HCT116 (cell line): ENCODE results near the gene FAAP24. TPM values are rescaled to one million over a fixed set of nuclear protein-coding genes. Genes with fewer than 3 reads are reported as not detected.

Experiments used
- ATAC-seq: fragments of 200-7000 bp; cut with Tn5 transposase; 2 replicates; pipeline ENCODE4 v1.9.1; 2020; ENCODE audit warnings: mild to moderate bottlenecking, moderate library complexity
- BruUV-seq: library from RNA; stranded (reverse); fragments of 400-500 nt; replicated peaks from 2 replicates; lab custom pipeline; 2021; lab: Mats Ljungman, UMichigan
- CTCF ChIA-PET: fragments of 300-600 bp; sonication (Branson Sonifier 250); formaldehyde crosslinking; loops from one replicate; lab custom pipeline; 2021; ENCODE audit warnings: antibody characterized with exemption; lab: Charles Lee
- POLR2A ChIA-PET: fragments of 300-600, 350-600 bp; sonication (Branson Sonifier 250); formaldehyde crosslinking; loops from one replicate; lab custom pipeline; 2021; ENCODE audit warnings: antibody characterized with exemption; lab: Charles Lee
- RAD21 ChIA-PET, 2 experiments: fragments of 300-600 bp; sonication (Branson Sonifier 250); formaldehyde crosslinking; loops; one replicate each; lab custom pipeline; 2023; ENCODE audit warnings: low total read pairs in 2 of 2; ENCODE audit not compliant: uncharacterized antibody in 2 of 2, unreplicated experiment in 2 of 2, low non-redundant PET in 1 of 2; lab: Charles Lee
- DNase-seq: peaks from one replicate; pipeline ENCODE4 v3.0.0-alpha.2; 2010; ENCODE audit warnings: low read depth, low spot score
- H2AFZ ChIP-seq: fragments of 200-600 bp; shearing (Covaris generic), sonication (generic); 2 replicates; pipeline ENCODE4 v1.6.1; 2017; ENCODE audit warnings: low read depth, mixed run types, mixed read lengths, antibody characterized with exemption, low read length; ENCODE audit not compliant: poor library complexity, severe bottlenecking
- H3K27ac ChIP-seq: 2 replicates; pipeline ENCODE4 v1.5.1; 2012; ENCODE audit warnings: low read depth, low read length
- H3K27me3 ChIP-seq: fragments of 200-600 bp; sonication (generic); 2 replicates; pipeline ENCODE4 v1.6.1; 2016; ENCODE audit warnings: mixed run types, low read length, mixed read lengths; ENCODE audit not compliant: insufficient read depth
- H3K36me3 ChIP-seq, 2 experiments: fragments of 200-500 bp in 1 of 2; fragments of 200-600 bp in 1 of 2; sonication (Bioruptor generic) in 1 of 2; sonication (generic) in 1 of 2; 2 replicates each; pipeline versions ENCODE4 v1.5.1 to v1.6.1; 2014 to 2016; ENCODE audit warnings: low read length in 2 of 2, inconsistent platforms in 1 of 2, mixed read lengths in 1 of 2, mixed run types in 1 of 2; ENCODE audit not compliant: insufficient read depth in 2 of 2, control insufficient read depth in 1 of 2
- H3K4me1 ChIP-seq, 2 experiments: fragments of 200-600 bp in 1 of 2; sonication (generic) in 1 of 2; 2 replicates each; pipeline versions ENCODE4 v1.5.1 to v1.6.1; 2012 to 2017; ENCODE audit warnings: low read length in 2 of 2, inconsistent platforms in 1 of 2, mild to moderate bottlenecking in 1 of 2, mixed read lengths in 1 of 2, mixed run types in 1 of 2, moderate library complexity in 1 of 2; ENCODE audit not compliant: insufficient read depth in 2 of 2, control insufficient read depth in 1 of 2
- H3K4me2 ChIP-seq: fragments of 200-600 bp; sonication (generic); 2 replicates; pipeline ENCODE4 v1.6.1; 2017; ENCODE audit warnings: mixed run types, low read length, mixed read lengths
- H3K4me3 ChIP-seq, 2 experiments: fragments of 200-600 bp in 1 of 2; sonication (generic) in 1 of 2; replicated peaks in 1 of 2; 2 replicates each; pipeline ENCODE4 v1.5.1; 2011 to 2016; ENCODE audit warnings: low read length in 2 of 2, control low read depth in 1 of 2, low read depth in 1 of 2, mild to moderate bottlenecking in 1 of 2, mixed read lengths in 1 of 2, mixed run types in 1 of 2
- H3K79me2 ChIP-seq: fragments of 200-600 bp; sonication (generic); 2 replicates; pipeline ENCODE4 v1.6.1; 2017; ENCODE audit warnings: mild to moderate bottlenecking, mixed run types, low read length, moderate library complexity, mixed read lengths; ENCODE audit not compliant: insufficient read depth
- H3K9ac ChIP-seq: fragments of 200-600 bp; sonication (generic); 2 replicates; pipeline ENCODE4 v1.6.1; 2016; ENCODE audit warnings: low read length, mixed read lengths
- H3K9me2 ChIP-seq: fragments of 200-600 bp; sonication (generic), shearing (Covaris generic); 2 replicates; pipeline ENCODE4 v1.6.1; 2017; ENCODE audit warnings: mixed run types, mild to moderate bottlenecking, moderate library complexity; ENCODE audit not compliant: insufficient read depth
- H3K9me3 ChIP-seq, 2 experiments: fragments of 200-500 bp in 1 of 2; fragments of 200-600 bp in 1 of 2; sonication (Bioruptor generic) in 1 of 2; sonication (generic) in 1 of 2; 2 replicates each; pipeline ENCODE4 v1.6.1; 2014 to 2017; ENCODE audit warnings: low read length in 2 of 2, mixed read lengths in 2 of 2, inconsistent platforms in 1 of 2, low read depth in 1 of 2, mild to moderate bottlenecking in 1 of 2, mixed run types in 1 of 2, moderate library complexity in 1 of 2; ENCODE audit not compliant: control insufficient read depth in 1 of 2, insufficient read depth in 1 of 2
- H4K20me1 ChIP-seq: fragments of 200-600 bp; sonication (generic), shearing (Covaris generic); 2 replicates; pipeline ENCODE4 v1.6.1; 2017; ENCODE audit warnings: mixed run types, mild to moderate bottlenecking, moderate library complexity; ENCODE audit not compliant: insufficient read depth
- ATF3 ChIP-seq: IDR thresholded peaks from 2 replicates; pipeline ENCODE4 v1.6.1; 2012
- CTCF ChIP-seq, 3 experiments: fragments of 200-600 bp in 1 of 3; sonication (generic) in 1 of 3; IDR thresholded peaks in 2 of 3; conservative IDR thresholded peaks in 1 of 3; 2 replicates each; pipeline ENCODE4 v1.5.1; 2012 to 2017; ENCODE audit warnings: low read depth in 2 of 3, low read length in 2 of 3, antibody characterized with exemption in 1 of 3, borderline replicate concordance in 1 of 3, control low read depth in 1 of 3, mild to moderate bottlenecking in 1 of 3, mixed read lengths in 1 of 3, mixed run types in 1 of 3, moderate library complexity in 1 of 3; ENCODE audit not compliant: insufficient read depth in 1 of 3
- EGR1 ChIP-seq: IDR thresholded peaks from 2 replicates; pipeline ENCODE4 v1.6.1; 2012; ENCODE audit warnings: low read depth
- EZH2phosphoT487 ChIP-seq: fragments of 200-600 bp; IDR thresholded peaks from 2 replicates; pipeline ENCODE4 v1.6.1; 2018; ENCODE audit warnings: antibody characterized with exemption, borderline replicate concordance
- FOSL1 ChIP-seq: IDR thresholded peaks from 2 replicates; pipeline ENCODE4 v1.6.1; 2012; ENCODE audit warnings: low read depth
- JUND ChIP-seq: IDR thresholded peaks from 2 replicates; pipeline ENCODE4 v1.6.1; 2012
- MAX ChIP-seq: IDR thresholded peaks from 2 replicates; pipeline ENCODE4 v1.6.1; 2012
- POLR2A ChIP-seq: IDR thresholded peaks from 2 replicates; pipeline ENCODE4 v1.7.0; 2011; ENCODE audit warnings: borderline replicate concordance; ENCODE audit not compliant: insufficient read depth, insufficient read length; ENCODE audit errors: extremely low read depth
- POLR2AphosphoS5 ChIP-seq: IDR thresholded peaks from 2 replicates; pipeline ENCODE4 v1.6.1; 2011; ENCODE audit warnings: mild to moderate bottlenecking, low read depth, low read length, moderate library complexity
- RAD21 ChIP-seq: IDR thresholded peaks from 2 replicates; pipeline ENCODE4 v1.6.1; 2012; ENCODE audit warnings: low read depth, mild to moderate bottlenecking
- REST ChIP-seq: IDR thresholded peaks from 2 replicates; pipeline ENCODE4 v1.6.1; 2012; ENCODE audit warnings: low read depth
- SP1 ChIP-seq: IDR thresholded peaks from 2 replicates; pipeline ENCODE4 v1.6.1; 2012; ENCODE audit warnings: low read depth
- YY1 ChIP-seq: IDR thresholded peaks from 2 replicates; pipeline ENCODE4 v1.6.1; 2011; ENCODE audit warnings: low read length, low read depth, moderate library complexity, mild to moderate bottlenecking; ENCODE audit not compliant: insufficient replicate concordance; ENCODE audit errors: extremely low read depth
- ZBTB33 ChIP-seq: IDR thresholded peaks from 2 replicates; pipeline ENCODE4 v1.6.1; 2011; ENCODE audit warnings: mild to moderate bottlenecking, low read length, moderate library complexity; ENCODE audit not compliant: insufficient replicate concordance; ENCODE audit errors: extremely low read depth
- ZFX ChIP-seq: fragments of 450-650 bp; IDR thresholded peaks from 2 replicates; pipeline ENCODE4 v1.6.1; 2017
- ZNF274 ChIP-seq: fragments of 200-500 bp; sonication (Bioruptor generic); IDR thresholded peaks from 2 replicates; pipeline ENCODE4 v1.6.1; 2014; ENCODE audit warnings: mild to moderate bottlenecking, low read depth, low read length, inconsistent platforms
- intact Hi-C: fragments of 100-400 bp; cut with micrococcal nuclease; formaldehyde crosslinking; loops from 2 replicates; pipeline ENCODE4 v1.10.0; 2022
- total RNA-seq: library from RNA; stranded (reverse); gene quantifications from one replicate; pipeline ENCODE4 v1.2.1, GENCODE V29; 2021; ENCODE audit not compliant: unreplicated experiment

The FAAP24 gene
- total RNA-seq, 1 experiment from 2014 or later: 4.9 TPM

- Histone ChIP-seq H3K4me2 (no peak overlapping the region), H3K4me1 (peaks cover 5 to 7% of the 10 kb centered on the region in 2 experiments; a peak in 3 of 4 replicates), H3K36me3 (peaks cover 2 to 3% of the 10 kb centered on the region in 2 experiments; a peak in 2 of 4 replicates), H2AFZ (no peak overlapping the region), H3K9me2 (no peaks in the 10 kb centered on the region), H3K79me2 (peaks cover 22% of the 10 kb centered on the region), H4K20me1 (no peaks in the 10 kb centered on the region), H3K4me3 (no peak overlapping the region), H3K27me3 (no peaks in the 10 kb centered on the region), H3K9me3 (no peaks in the 10 kb centered on the region), H3K27ac (no peak overlapping the region), H3K9ac (no peak overlapping the region)
- intact Hi-C loops: no loop called here
- BruUV-seq: no TSS peak
- ATAC-seq (no peak), DNase-seq (no peak)
- ChIA-PET POLR2A (no interaction called here), CTCF (no interaction called here), RAD21 (no interaction called here)
- TF ChIP-seq POLR2A (no peak), MAX (no peak), POLR2AphosphoS5 (no peak), SP1 (no peak), EZH2phosphoT487 (no peak), REST (no peak), ATF3 (no peak), ZBTB33 (no peak), CTCF (IDR thresholded peaks at IDR 0.05 in 2 of 3, conservative IDR thresholded peaks at IDR 0.05 in 1 of 3; ENCODE audit: borderline replicate concordance in 1 of 3, insufficient read depth in 1 of 3, low read depth in 2 of 3, low read length in 2 of 3) (no peak), FOSL1 (no peak), RAD21 (no peak), ZFX (no peak), JUND (no peak), ZNF274 (no peak), EGR1 (no peak), YY1 (no peak)
Measured at GRCh38 chr19:32966750-32967149, 5.3 kb upstream of the FAAP24 start.
